Thyroid gland (tissue), 4 donors: ENCODE results near the gene ASPSCR1.

Experiments
- POLR2A ChIP-seq, 2 donors: fragments of 450-650 bp; IDR thresholded peaks; one replicate each; pipeline ENCODE4 v1.6.1; 2017; ENCODE audit warnings: antibody characterized with exemption in 2 of 2, mild to moderate bottlenecking in 2 of 2, moderate library complexity in 1 of 2
- TF ChIP-seq, protein P1 (sequence below), 6 experiments: fragments of 200-600 bp in 3 of 6; fragments of 450-650 bp in 3 of 6; sonication (generic) in 3 of 6; IDR thresholded peaks; one replicate each; pipeline ENCODE4 v1.5.1; 2016 to 2019; ENCODE audit warnings: antibody characterized with exemption in 6 of 6, mild to moderate bottlenecking in 2 of 6, inconsistent platforms in 1 of 6, moderate library complexity in 1 of 6

DNA sequence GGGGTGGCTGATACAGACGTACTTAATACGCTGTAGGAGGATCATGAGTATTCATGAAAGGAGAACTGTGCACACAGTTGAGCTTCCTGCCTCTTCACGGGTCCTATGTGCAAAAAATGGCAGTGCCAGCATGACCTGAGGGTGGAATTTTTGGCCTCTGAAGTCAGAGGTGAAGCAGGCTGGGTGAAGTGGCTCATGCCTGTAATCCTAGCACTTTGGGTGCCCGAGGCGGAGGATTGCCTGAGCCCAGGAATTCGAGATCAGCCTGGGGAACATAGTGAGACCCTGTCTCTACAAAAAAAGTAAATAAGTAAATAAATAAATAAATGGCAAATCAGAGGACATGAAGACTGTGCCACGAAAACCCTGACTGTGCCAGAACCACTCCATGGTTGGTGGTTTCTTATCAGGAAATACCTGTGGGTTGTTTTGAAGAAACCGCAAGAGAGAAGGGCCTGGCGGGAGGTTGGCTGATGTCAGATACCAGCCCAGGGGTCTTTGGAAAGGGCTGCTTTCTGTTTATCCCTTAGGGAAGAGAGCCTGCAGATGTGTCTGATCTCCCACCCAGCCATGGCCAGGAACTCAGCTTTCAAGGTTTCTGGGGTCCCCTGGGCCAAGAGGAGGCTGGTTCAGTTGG lies 3.4 kb downstream of the ASPSCR1 start:
- TF ChIP-seq, protein P1, sequence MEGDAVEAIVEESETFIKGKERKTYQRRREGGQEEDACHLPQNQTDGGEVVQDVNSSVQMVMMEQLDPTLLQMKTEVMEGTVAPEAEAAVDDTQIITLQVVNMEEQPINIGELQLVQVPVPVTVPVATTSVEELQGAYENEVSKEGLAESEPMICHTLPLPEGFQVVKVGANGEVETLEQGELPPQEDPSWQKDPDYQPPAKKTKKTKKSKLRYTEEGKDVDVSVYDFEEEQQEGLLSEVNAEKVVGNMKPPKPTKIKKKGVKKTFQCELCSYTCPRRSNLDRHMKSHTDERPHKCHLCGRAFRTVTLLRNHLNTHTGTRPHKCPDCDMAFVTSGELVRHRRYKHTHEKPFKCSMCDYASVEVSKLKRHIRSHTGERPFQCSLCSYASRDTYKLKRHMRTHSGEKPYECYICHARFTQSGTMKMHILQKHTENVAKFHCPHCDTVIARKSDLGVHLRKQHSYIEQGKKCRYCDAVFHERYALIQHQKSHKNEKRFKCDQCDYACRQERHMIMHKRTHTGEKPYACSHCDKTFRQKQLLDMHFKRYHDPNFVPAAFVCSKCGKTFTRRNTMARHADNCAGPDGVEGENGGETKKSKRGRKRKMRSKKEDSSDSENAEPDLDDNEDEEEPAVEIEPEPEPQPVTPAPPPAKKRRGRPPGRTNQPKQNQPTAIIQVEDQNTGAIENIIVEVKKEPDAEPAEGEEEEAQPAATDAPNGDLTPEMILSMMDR (IDR thresholded peaks at IDR 0.05), result no peak
- no peak for TF ChIP-seq POLR2A (IDR thresholded peaks at IDR 0.05)
